Fibroblast of skin of left biceps (primary cell): ENCODE measurements around the gene POU6F2.

Experiments used
- DNase-seq, 2 experiments: peaks; one replicate each; pipeline ENCODE4 v3.0.0-alpha.2; 2013; ENCODE audit warnings: low read depth in 2 of 2

Gene POU6F2

GRCh38 chr7:39069896-39070881 is 92.5 kb downstream of the POU6F2 start:
- no peak for DNase-seq

- DNase-seq: no peak
Observed at GRCh38 chr7:39071116-39071515, 93.4 kb downstream of the POU6F2 start.

- DNase-seq: no peak
Observed at GRCh38 chr7:39073432-39073831, 95.7 kb downstream of the POU6F2 start.

- DNase-seq: no peak
Observed at GRCh38 chr7:39075210-39075609, 97.5 kb downstream of the POU6F2 start.

GRCh38 chr7:39083781-39084180 is 106.1 kb downstream of the POU6F2 start:
- DNase-seq: no peak

- no peak for DNase-seq
Observed at GRCh38 chr7:39084349-39084748, 106.6 kb downstream of the POU6F2 start.

GRCh38 chr7:39085189-39085588 is 107.5 kb downstream of the POU6F2 start:
- no peak for DNase-seq

- DNase-seq: no peak
Observed at GRCh38 chr7:39085590-39086049, 107.9 kb downstream of the POU6F2 start.

- no peak for DNase-seq
Observed at GRCh38 chr7:39086638-39087360, 109.1 kb downstream of the POU6F2 start.

- DNase-seq: no peak
Observed at GRCh38 chr7:39088730-39089593, 111.3 kb downstream of the POU6F2 start.

- no peak for DNase-seq
Observed at GRCh38 chr7:39091145-39091544, 113.4 kb downstream of the POU6F2 start.

- DNase-seq: no peak
Observed at GRCh38 chr7:39091774-39092173, 114.1 kb downstream of the POU6F2 start.

GRCh38 chr7:39094731-39095130 is 117.0 kb downstream of the POU6F2 start:
- DNase-seq: no peak

GRCh38 chr7:39095875-39096619 is 118.3 kb downstream of the POU6F2 start:
- DNase-seq: no peak

GRCh38 chr7:39098506-39098905 is 120.8 kb downstream of the POU6F2 start:
- no peak for DNase-seq

GRCh38 chr7:39099146-39099545 is 121.4 kb downstream of the POU6F2 start:
- DNase-seq: no peak

- DNase-seq: no peak
Observed at GRCh38 chr7:39100270-39100669, 122.6 kb downstream of the POU6F2 start.

- no peak for DNase-seq
Observed at GRCh38 chr7:39102234-39102633, 124.5 kb downstream of the POU6F2 start.

- DNase-seq: no peak
Observed at GRCh38 chr7:39105720-39106119, 128.0 kb downstream of the POU6F2 start.

- no peak for DNase-seq
Observed at GRCh38 chr7:39125846-39126245, 148.1 kb downstream of the POU6F2 start.

GRCh38 chr7:39127058-39127457 is 149.3 kb downstream of the POU6F2 start:
- no peak for DNase-seq
